ENCODE results near the gene FAM3A.
A peak's percentile ranks its signal among the peaks of the same experiment; 100 is the strongest.

Gene FAM3A

DNA sequence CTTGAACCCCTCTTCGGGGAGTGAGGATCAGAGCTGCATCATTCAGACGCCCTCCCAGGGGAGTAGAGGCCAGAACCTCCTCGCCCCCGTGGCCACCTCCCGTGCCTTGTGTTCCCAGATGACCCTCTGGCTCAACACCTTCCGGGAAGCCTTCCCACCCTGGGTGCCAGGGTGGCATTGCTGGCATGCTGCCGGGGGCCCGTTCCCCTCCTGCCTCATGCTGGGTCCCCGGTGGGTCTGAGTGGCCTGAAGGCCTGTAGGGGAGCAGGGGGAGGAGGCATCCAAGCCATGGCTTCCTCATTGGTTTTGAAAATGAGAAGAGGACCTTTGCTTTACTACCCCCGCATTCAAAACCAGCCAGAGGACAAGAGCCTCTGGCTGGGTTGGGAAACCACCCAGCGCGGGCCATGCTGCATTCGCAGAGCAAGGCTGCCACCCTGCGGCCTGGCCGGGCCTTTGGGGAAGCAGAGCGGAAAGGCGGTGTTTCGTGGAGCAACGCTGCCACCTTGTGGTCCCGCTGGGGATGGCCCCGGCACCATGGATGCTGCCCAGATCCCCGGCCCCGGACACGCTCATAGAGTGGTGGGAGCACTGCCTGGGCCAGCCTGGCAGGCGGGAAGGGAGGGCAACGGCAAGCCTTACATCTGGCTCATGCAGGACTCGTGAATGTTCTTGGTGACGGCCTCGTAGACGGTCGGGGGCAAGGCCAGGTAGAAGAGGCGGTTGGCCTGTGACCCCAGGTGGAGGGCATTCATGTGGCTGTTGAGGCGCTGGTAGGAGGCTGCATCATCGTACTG lies 18.7 kb upstream of the FAM3A start:
- DNase-seq = peak; percentile 85

- no peak for DNase-seq
These were observed 16.7 kb upstream of the FAM3A start for GRCh38 chrX:154532690-154533089.

- DNase-seq = no peak
These were observed 15.6 kb upstream of the FAM3A start for GRCh38 chrX:154531626-154532025.

DNA sequence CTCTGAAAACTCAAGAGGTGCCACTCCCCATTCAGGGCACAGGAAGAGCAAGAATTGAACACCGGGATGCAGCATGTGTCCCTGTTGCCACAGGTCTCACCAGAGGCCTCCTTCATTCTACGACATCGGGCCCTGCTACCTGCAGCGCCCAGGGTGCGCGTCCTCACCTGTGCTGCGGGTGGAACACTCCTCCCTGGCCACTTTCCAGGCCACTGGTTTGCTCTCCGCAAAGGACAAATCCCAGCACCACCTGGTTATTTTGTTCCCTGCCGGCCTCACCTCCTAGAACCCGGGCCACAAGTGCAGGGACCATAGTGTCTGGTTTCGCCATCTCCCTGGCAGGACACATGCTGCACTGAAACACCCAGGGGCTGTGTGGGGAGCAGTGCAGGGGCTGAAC lies 14.3 kb upstream of the FAM3A start:
- DNase-seq = no peak

GRCh38 chrX:154529206-154529612 lies 13.2 kb upstream of the FAM3A start:
- DNase-seq = no peak

- peak; percentile 63 for DNase-seq
These were observed 11.1 kb upstream of the FAM3A start for GRCh38 chrX:154526901-154527675.

DNA sequence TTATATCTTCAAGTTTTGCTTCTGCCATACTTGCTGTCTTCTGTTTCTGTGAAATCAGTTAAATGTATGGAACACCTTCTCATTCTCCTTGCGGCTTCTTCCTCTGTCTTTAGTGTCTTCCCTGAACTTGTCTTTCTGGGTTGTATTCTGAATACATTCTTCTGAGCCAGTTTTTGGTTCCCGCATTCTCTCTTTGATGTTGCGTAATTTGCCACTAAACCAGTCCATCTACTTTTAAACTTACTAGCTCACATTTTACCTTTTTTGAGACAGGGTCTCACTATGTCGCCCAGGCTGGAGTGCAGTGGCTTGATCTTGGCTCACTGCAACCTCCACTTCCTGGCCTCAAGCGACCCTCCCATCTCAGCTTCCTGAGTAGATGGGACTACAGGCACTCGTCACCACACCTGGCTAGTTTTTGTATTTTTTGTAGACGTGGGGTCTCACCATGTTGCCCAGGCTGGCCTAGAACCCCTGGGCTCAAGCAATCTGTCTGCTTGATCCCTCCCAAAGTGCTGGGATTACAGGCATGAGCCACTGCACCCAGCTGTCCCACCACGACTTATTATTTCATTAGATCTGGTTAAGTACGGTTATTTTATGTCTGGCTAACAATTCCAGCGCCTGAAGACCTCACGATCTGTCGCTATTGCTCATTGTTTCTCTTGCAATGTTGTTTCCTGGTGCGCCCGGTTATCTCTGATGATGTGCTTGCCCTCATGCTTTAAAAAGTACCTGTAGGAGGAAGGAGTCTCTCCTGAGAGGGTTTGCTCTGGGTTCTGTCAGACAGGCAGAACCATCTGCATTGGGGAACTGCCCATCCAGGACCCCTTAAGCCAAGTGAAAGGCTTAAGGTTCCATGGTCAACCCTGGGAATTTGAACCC lies 9.8 kb upstream of the FAM3A start:
- no peak for DNase-seq

- no peak for DNase-seq
These were observed 3.4 kb upstream of the FAM3A start for GRCh38 chrX:154519389-154519788.

DNA sequence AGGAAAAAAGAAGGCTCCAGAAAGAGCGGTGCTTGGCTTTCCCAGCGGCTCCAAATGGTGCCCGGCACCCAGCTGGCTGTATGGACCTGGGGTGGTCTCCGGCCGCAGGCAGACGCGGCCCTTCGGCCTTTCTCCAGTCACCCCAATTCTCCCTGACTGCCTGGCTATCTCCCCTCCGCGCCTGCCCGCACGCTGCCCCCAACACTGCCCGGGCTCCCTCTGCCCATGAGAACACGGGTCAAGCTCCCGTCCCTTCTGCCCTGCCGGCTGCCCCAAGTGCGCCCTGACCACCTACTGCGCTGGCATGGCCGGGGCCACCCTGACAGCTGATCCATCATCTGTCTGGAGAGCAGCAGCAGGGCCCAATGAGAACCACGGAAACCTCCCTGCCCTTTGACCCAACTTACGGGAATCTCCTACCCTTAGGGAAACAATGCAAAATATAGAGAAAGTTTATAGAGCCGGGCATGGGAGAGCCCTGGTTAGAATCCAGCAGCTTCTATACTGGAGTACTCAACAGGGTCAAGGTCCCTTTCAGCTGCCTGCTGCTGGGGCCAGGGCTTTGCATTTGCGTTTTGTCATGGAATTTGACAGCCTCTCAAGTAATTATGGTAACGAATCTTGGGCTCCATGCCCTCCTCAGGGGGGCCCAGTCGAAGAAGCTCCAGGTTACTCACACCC lies 1.2 kb upstream of the FAM3A start:
- DNase-seq = no peak

- DNase-seq = no peak
These were observed 646 bp upstream of the FAM3A start for GRCh38 chrX:154516656-154517100.

DNA sequence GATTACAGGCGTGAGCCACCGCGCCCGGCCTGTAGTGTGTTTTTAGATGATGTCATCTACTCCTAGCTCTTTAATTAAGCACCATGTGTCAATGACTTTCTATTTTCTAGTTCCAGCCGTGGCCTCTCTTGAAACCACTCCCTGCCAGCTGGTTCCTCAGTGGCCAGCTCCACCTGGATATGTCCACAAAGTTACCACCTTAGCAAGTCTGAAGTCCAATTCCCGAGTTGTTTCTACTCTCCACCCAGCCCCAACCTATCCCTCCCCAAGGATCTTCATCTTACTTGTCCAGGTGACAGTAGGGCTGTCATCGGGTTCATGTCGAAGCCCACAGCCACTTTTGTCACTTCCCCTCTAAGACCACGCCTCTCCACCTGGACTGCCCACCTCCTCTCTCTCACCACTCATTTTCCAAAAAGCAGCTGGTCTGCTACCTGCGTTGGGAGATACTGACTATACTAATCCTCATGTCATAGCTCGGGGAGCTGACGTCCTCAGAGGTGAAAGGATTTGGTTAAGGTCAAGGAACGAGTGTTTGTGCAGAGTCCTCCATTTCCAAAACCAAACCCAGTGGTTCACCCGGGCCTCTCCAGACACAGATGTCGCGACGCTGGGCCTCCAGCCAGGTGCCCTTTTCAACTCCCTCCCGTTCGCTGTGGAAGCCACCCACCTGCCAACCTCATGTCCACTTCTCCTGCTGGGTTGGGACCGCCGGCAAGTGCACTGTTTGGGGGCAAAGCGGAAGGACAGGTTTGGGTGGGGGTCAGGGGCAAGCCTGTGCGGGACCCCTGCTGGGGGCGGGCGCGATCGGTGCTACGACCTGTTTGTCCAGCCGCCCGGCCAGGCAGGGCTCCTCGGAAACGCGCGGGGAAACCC lies 704 bp downstream of the FAM3A start:
- no peak for DNase-seq

- no peak for DNase-seq
These were observed 2.3 kb downstream of the FAM3A start for GRCh38 chrX:154513716-154514115.

DNA sequence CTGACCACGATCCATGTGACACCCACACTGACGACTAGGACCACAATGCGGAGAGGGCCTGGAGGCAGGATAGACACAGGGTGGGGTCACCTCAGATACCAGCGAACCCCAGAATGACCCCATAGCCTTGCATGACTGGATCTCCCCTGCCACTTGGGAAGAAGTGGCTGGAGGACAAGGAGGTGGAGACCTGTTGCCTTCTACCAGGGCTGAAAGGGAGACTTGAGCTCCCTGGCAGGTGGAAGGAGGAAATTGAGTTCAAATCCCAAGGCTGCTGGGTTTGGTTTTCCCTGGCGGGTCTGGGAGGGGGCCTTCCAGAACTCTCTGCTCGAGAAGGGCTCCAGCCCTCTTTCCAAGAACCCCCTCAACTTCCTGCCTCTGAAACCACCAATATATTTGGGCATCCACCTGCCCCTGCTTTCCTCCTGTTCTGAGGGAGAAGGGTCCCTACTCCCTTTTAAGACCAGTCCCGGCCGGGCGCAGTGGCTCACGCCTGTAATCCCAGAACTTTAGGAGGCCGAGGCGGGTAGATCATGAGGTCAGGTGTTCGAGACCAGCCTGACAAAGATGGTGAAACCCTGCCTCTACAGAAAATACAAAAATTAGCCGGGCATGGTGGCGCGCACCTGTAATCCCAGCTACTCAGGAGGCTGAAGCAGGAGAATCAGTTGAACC lies 3.0 kb downstream of the FAM3A start:
- DNase-seq = no peak

- DNase-seq = no peak
These were observed 4.3 kb downstream of the FAM3A start for GRCh38 chrX:154511761-154512160.

- no peak for DNase-seq
These were observed 6.6 kb downstream of the FAM3A start for GRCh38 chrX:154509455-154509854.

DNA sequence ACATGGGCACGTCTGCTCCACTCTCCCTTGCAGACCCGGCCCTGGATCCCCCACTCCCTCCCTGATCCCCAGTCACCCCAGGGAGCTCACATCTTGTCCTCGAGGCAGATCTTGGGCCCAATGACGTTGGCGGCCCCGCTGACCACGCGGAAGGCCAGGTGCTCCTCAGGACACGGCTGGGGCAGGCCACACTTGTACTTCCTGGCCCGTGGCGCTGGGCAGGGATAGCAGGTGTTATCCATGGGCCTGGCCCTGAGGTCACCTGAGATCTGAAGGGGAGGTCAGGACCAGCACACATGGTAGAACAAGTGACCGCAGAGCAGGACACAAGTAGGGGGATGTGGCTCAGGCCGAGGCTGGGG lies 7.7 kb downstream of the FAM3A start:
- DNase-seq = no peak

- no peak for DNase-seq
These were observed 8.2 kb downstream of the FAM3A start for GRCh38 chrX:154507673-154508383.

DNA sequence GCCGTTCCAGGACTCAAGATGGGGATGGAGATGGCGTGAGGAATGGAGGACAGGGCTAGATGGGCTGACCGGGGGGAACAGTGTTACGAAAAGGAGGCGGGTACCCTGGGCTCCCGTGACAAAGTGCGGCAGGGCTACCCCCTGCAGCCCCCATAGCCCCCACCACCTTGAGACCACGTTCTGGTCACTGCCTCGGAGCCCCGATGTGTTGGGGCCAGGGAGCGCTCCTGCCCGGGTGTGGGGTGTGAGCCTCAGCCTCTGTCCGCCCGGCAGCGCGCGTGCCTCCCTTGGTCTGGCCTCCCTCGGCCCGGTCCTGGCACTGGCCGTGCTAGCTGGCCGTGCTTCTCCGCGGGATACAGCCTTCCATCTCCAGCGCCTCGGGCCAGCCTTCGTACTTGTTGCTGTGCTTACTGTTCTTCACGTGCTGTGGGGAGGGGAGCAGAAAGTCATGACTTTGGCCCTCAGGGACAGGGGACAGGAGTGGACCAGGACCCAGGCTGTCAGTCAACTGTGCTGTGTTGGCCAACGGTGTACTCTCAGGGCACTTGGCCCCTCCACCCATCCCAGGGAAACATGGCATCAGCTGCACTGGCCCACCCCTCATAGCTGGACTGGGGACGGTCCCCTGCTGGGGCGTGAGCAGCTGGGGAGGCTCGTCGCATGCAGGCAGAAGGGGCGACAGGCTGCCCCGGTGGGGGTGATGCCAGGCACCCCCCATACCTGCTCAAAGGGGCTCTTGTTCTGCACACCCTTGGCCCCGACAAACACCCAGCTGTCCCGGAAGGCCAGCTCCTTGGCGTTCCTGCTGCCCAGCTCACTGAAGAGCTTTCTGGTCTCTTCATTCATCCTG lies 9.3 kb downstream of the FAM3A start:
- DNase-seq = no peak

DNA sequence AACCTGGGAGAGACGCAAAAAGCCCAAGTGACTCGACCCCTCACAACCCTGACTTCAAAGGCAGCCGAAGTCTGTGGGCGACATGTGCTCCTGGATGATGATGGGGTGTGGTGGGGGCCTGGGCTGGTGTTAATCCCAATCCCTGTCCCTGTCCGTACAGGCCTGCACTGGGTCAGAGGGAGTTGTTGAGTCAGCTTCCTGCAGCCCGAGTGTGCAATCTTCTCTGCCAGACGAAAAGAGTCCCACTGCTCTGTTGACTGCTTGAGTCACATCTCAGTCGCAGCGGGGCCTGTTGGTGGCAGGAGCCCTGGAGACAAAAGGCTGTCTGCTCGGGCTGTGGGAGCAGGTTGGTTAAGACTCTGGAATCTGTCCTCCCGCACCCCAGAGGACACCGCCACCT lies 10.3 kb downstream of the FAM3A start:
- no peak for DNase-seq

Data from stimulated activated CD4-positive, alpha-beta T cell treated with anti-CD3 and anti-CD28 coated beads, Interleukin-4, amount 100 ng/mL, for 1 hour (primary cell).